H1 (cell line): ENCODE results near the gene PIK3R6. TPM values are rescaled to one million over a fixed set of nuclear protein-coding genes. Genes with fewer than 3 reads are reported as not detected.

ENCODE experiments used
- CTCF ChIA-PET: fragments of 300-600 bp; sonication (Branson Sonifier 250); formaldehyde crosslinking; loops from one replicate; lab custom pipeline; 2021; ENCODE audit not compliant: partially characterized antibody; lab: Charles Lee
- POLR2A ChIA-PET: fragments of 300-600 bp; sonication (Branson Sonifier 250); formaldehyde crosslinking; loops from one replicate; lab custom pipeline; 2021; ENCODE audit warnings: inconsistent platforms; ENCODE audit not compliant: partially characterized antibody; lab: Charles Lee
- DNase-seq, 2 experiments: peaks; one replicate each; pipeline versions ENCODE4 v3.0.0 to v3.0.0-alpha.2; 2010 to 2022; ENCODE audit warnings: low spot score in 2 of 2, low read depth in 1 of 2, mixed read lengths in 1 of 2
- FAIRE-seq: peaks from 2 replicates; lab custom pipeline; 2011; peaks lifted over from hg19 to GRCh38; lab: Jason Lieb, UNC
- H2AFZ ChIP-seq: 2 replicates; pipeline ENCODE4 v1.8.1; 2012; ENCODE audit warnings: low read length, inconsistent platforms
- H2AK5ac ChIP-seq: 2 replicates; pipeline ENCODE4 v1.6.1; 2013; ENCODE audit warnings: low read depth, low read length
- H2BK120ac ChIP-seq: replicated peaks from 2 replicates; pipeline ENCODE3; 2013; ENCODE audit warnings: low read depth, low read length, inconsistent platforms
- H2BK12ac ChIP-seq: 2 replicates; pipeline ENCODE4 v1.6.1; 2013; ENCODE audit warnings: low read depth, low read length
- H2BK15ac ChIP-seq: 2 replicates; pipeline ENCODE4 v1.6.1; 2013; ENCODE audit warnings: low read length
- H2BK20ac ChIP-seq: 2 replicates; pipeline ENCODE4 v1.6.1; 2013; ENCODE audit warnings: low read length
- H2BK5ac ChIP-seq: 2 replicates; pipeline ENCODE4 v1.6.1; 2013; ENCODE audit warnings: low read depth, low read length
- H3K14ac ChIP-seq: 2 replicates; pipeline ENCODE4 v1.6.1; 2013; ENCODE audit warnings: inconsistent platforms; ENCODE audit not compliant: insufficient read length
- H3K18ac ChIP-seq: 2 replicates; pipeline ENCODE4 v1.6.1; 2013; ENCODE audit warnings: low read length; ENCODE audit errors: extremely low read depth
- H3K23ac ChIP-seq: 2 replicates; pipeline ENCODE4 v1.6.1; 2013; ENCODE audit warnings: inconsistent platforms; ENCODE audit not compliant: insufficient read length
- H3K23me2 ChIP-seq: 2 replicates; pipeline ENCODE4 v1.6.1; 2013; ENCODE audit warnings: low read depth, low read length
- H3K27ac ChIP-seq: 2 replicates; pipeline ENCODE4 v1.6.1; 2011; ENCODE audit warnings: low read depth, low read length, inconsistent platforms
- H3K27me3 ChIP-seq, 4 experiments: replicated peaks in 1 of 4; 1 replicate in 1 of 4; 2 replicates in 3 of 4; pipeline versions ENCODE4 v1.6.1 to v1.8.1; 2011 to 2013; ENCODE audit warnings: low read length in 3 of 4, mild to moderate bottlenecking in 3 of 4, inconsistent platforms in 2 of 4, mixed read lengths in 2 of 4, moderate library complexity in 1 of 4; ENCODE audit not compliant: control insufficient read depth in 3 of 4, insufficient read depth in 3 of 4; ENCODE audit errors: extremely low read depth in 1 of 4
- H3K36me3 ChIP-seq, 4 experiments: 2 replicates each; pipeline versions ENCODE4 v1.6.1 to v1.8.1; 2011 to 2013; ENCODE audit warnings: mild to moderate bottlenecking in 4 of 4, low read length in 3 of 4, moderate library complexity in 2 of 4, control low read depth in 1 of 4, inconsistent platforms in 1 of 4; ENCODE audit not compliant: insufficient read depth in 4 of 4, control insufficient read depth in 2 of 4
- H3K4ac ChIP-seq: replicated peaks from 2 replicates; pipeline ENCODE3; 2013; ENCODE audit warnings: low read length, low read depth, mixed read lengths, inconsistent platforms; ENCODE audit not compliant: insufficient read length
- H3K4me1 ChIP-seq, 4 experiments: replicated peaks in 1 of 4; 1 replicate in 1 of 4; 2 replicates in 3 of 4; pipeline versions ENCODE4 v1.6.1 to v1.8.1; 2011 to 2013; ENCODE audit warnings: low read length in 3 of 4, inconsistent platforms in 2 of 4, mixed read lengths in 1 of 4; ENCODE audit not compliant: insufficient read depth in 4 of 4, control insufficient read depth in 3 of 4
- H3K4me2 ChIP-seq, 2 experiments: 2 replicates each; pipeline versions ENCODE4 v1.6.1 to v1.8.1; 2011 to 2013; ENCODE audit warnings: low read depth in 2 of 2, low read length in 2 of 2, control low read depth in 1 of 2, inconsistent platforms in 1 of 2, mild to moderate bottlenecking in 1 of 2; ENCODE audit not compliant: insufficient read depth in 1 of 2
- H3K4me3 ChIP-seq, 4 experiments: fragments of 200-600, 300-600 bp in 1 of 4; sonication (generic), shearing (Covaris generic), sonication (Bioruptor Twin) in 1 of 4; 2 replicates each; pipeline versions ENCODE4 v1.5.1 to v1.8.1; 2011 to 2016; ENCODE audit warnings: low read length in 4 of 4, low read depth in 3 of 4, control low read depth in 2 of 4, inconsistent platforms in 2 of 4, mild to moderate bottlenecking in 2 of 4, mixed read lengths in 1 of 4, moderate library complexity in 1 of 4; ENCODE audit not compliant: insufficient read depth in 2 of 4; ENCODE audit errors: extremely low read depth in 1 of 4
- H3K56ac ChIP-seq: replicated peaks from 2 replicates; pipeline ENCODE3; 2013; ENCODE audit warnings: low read depth, mild to moderate bottlenecking, mixed read lengths, low read length, inconsistent platforms; ENCODE audit not compliant: insufficient read length
- H3K79me1 ChIP-seq: 2 replicates; pipeline ENCODE4 v1.6.1; 2013; ENCODE audit warnings: low read depth, low read length, control low read depth
- H3K79me2 ChIP-seq, 2 experiments: 2 replicates each; pipeline versions ENCODE4 v1.6.1 to v1.8.1; 2012 to 2013; ENCODE audit warnings: low read length in 2 of 2, mild to moderate bottlenecking in 2 of 2, inconsistent platforms in 1 of 2; ENCODE audit not compliant: insufficient read depth in 2 of 2, control insufficient read depth in 1 of 2
- H3K9ac ChIP-seq, 4 experiments: replicated peaks in 1 of 4; 1 replicate in 1 of 4; 2 replicates in 3 of 4; pipeline versions ENCODE4 v1.6.1 to v1.8.1; 2011 to 2013; ENCODE audit warnings: low read depth in 3 of 4, low read length in 3 of 4, control low read depth in 2 of 4, mild to moderate bottlenecking in 2 of 4, moderate library complexity in 2 of 4, inconsistent platforms in 1 of 4; ENCODE audit errors: extremely low read depth in 1 of 4
- H3K9me3 ChIP-seq, 2 experiments: 2 replicates each; pipeline versions ENCODE4 v1.6.1 to v1.8.1; 2012 to 2013; ENCODE audit warnings: mild to moderate bottlenecking in 2 of 2, moderate library complexity in 2 of 2, control low read depth in 1 of 2, inconsistent platforms in 1 of 2, low read depth in 1 of 2, low read length in 1 of 2, mixed read lengths in 1 of 2; ENCODE audit not compliant: insufficient read depth in 2 of 2
- H4K20me1 ChIP-seq, 2 experiments: replicated peaks in 1 of 2; 2 replicates each; pipeline versions ENCODE3 to v1.8.1; 2011 to 2013; ENCODE audit warnings: inconsistent platforms in 2 of 2, low read length in 2 of 2, mild to moderate bottlenecking in 1 of 2; ENCODE audit not compliant: insufficient read depth in 2 of 2, control insufficient read depth in 1 of 2
- H4K5ac ChIP-seq: 2 replicates; pipeline ENCODE4 v1.6.1; 2013; ENCODE audit warnings: low read length, low read depth, mixed read lengths, inconsistent platforms; ENCODE audit not compliant: insufficient read length
- H4K8ac ChIP-seq: 2 replicates; pipeline ENCODE4 v1.8.0; 2013; ENCODE audit warnings: mild to moderate bottlenecking, moderate library complexity, low read length, inconsistent platforms; ENCODE audit not compliant: insufficient read depth; ENCODE audit errors: extremely low read depth
- H4K91ac ChIP-seq: replicated peaks from 2 replicates; pipeline ENCODE3; 2013; ENCODE audit warnings: low read length, mixed read lengths, inconsistent platforms; ENCODE audit not compliant: insufficient read length
- CREB1 ChIP-seq: IDR thresholded peaks from 2 replicates; pipeline ENCODE4 v1.6.1; 2012; ENCODE audit warnings: inconsistent platforms
- EZH2 ChIP-seq: fragments of 200-600 bp; sonication (generic); IDR thresholded peaks from 2 replicates; pipeline ENCODE4 v1.7.1; 2012; ENCODE audit warnings: low read depth, mild to moderate bottlenecking, moderate library complexity, low read length, inconsistent platforms; ENCODE audit not compliant: severe bottlenecking
- JUN ChIP-seq: IDR thresholded peaks from 2 replicates; pipeline ENCODE4 v1.6.1; 2011; ENCODE audit warnings: low read depth, mild to moderate bottlenecking, improper control_type of control experiment, low read length
- SRF ChIP-seq: IDR thresholded peaks from 2 replicates; pipeline ENCODE4 v1.6.1; 2011; ENCODE audit warnings: mild to moderate bottlenecking, low read depth, low read length, moderate library complexity
- TCF12 ChIP-seq: IDR thresholded peaks from 2 replicates; pipeline ENCODE4 v1.6.1; 2011; ENCODE audit warnings: low read depth, mild to moderate bottlenecking, low read length
- WGBS, 2 experiments: shearing (Covaris generic) in 1 of 2; methylation state at CpG; one replicate each; pipeline versions ENCODE4 v1.1.6 to v1.1.7; 2013 to 2015; ENCODE audit warnings: low lambda C conversion rate in 2 of 2, mixed read lengths in 2 of 2, inconsistent platforms in 1 of 2, low coverage in 1 of 2, missing lambda C conversion rate in 1 of 2; ENCODE audit not compliant: insufficient replicate concordance in 2 of 2, insufficient coverage in 1 of 2, insufficient read length in 1 of 2; ENCODE audit errors: extremely low coverage in 1 of 2, missing lambda C conversion rate in 1 of 2; 5-methylcytosine and 5-hydroxymethylcytosine counted together
- polyA plus RNA-seq, 7 experiments: library from polyadenylated mRNA; depleted of rRNA in 3 of 7; stranded (reverse) in 5 of 7; unstranded in 2 of 7; fragments of >200 nt in 5 of 7; fragments of 200-250 nt in 2 of 7; gene quantifications; 1 replicate in 5 of 7; 2 replicates in 1 of 7; 4 replicates in 1 of 7; pipeline versions ENCODE4 v1.2.1 to v1.2.3, GENCODE V29; 2011 to 2013; ENCODE audit warnings: missing spikeins in 2 of 7, mixed read lengths in 2 of 7
- total RNA-seq: library from RNA; stranded (reverse); fragmentation: NEBNext Ultra II Directional; extraction: Animal tissue kit (Norgen Biotek cat#: 25700); gene quantifications from 2 replicates; pipeline ENCODE4 v1.2.1, GENCODE V29; 2021

Gene PIK3R6
- total and polyA plus RNA-seq, 2 of the 8 experiments (the other 6 are each of a cell fraction or from before 2014, with no cell fraction given): 0.24 to 1.2 TPM

GRCh38 chr17:8821446-8822105 is 45.9 kb downstream of the PIK3R6 start:
- H3K23me2 ChIP-seq: no peaks in the 10 kb centered on the region; the same call in 1 of the 2 replicates
- H2AK5ac ChIP-seq: no peak overlapping the region
- H3K18ac ChIP-seq: no peak overlapping the region
- no peak for TF ChIP-seq CREB1
- no peak for TF ChIP-seq JUN
- no peak for TF ChIP-seq TCF12
- no peak for TF ChIP-seq EZH2
- TF ChIP-seq SRF: no peak
- H3K4ac ChIP-seq: no peak overlapping the region
- ChIA-PET CTCF (interaction anchor here (0.8 to 2.9 kb wide), 6 partner anchors 11 to 164 kb away, joined by 3 to 9 read pairs (median 4); partner anchors contain the start of gene PIK3R5), POLR2A (no interaction called here)
- no peak overlapping the region for H2BK5ac ChIP-seq
- H3K56ac ChIP-seq: no peak overlapping the region
- H3K4me2 ChIP-seq: no peak overlapping the region
- no peak overlapping the region for H3K27ac ChIP-seq
- no peak overlapping the region for H2BK15ac ChIP-seq
- no peaks in the 10 kb centered on the region for H3K36me3 ChIP-seq
- no peak overlapping the region for H2BK20ac ChIP-seq
- FAIRE-seq (no peak), DNase-seq (peak in 1 of 2 experiments; percentile 22)
- no peak overlapping the region for H2BK12ac ChIP-seq
- no peaks in the 10 kb centered on the region for H3K79me2 ChIP-seq
- H2BK120ac ChIP-seq: no peak overlapping the region
- no peak overlapping the region for H3K9ac ChIP-seq
- WGBS, 2 experiments: 95% methylated on average over 10 of the region's 10 CpGs; no CpG with 5 or more reads in 1 of the 2 experiments
- no peaks in the 10 kb centered on the region for H3K79me1 ChIP-seq
- 0 out of 4 replicates have a peak, but pooled peaks cover 0 to 4% of the 10 kb centered on the region in 2 experiments for H3K9me3 ChIP-seq
- H3K23ac ChIP-seq: no peak overlapping the region
- no peaks in the 10 kb centered on the region for H3K27me3 ChIP-seq
- no peak overlapping the region for H4K91ac ChIP-seq
- no peaks in the 10 kb centered on the region for H4K20me1 ChIP-seq
- H3K4me3 ChIP-seq: no peak overlapping the region
- H4K5ac ChIP-seq: no peak overlapping the region
- no peak overlapping the region for H3K14ac ChIP-seq
- no peak overlapping the region for H4K8ac ChIP-seq
- H2AFZ ChIP-seq: no peak overlapping the region
- no peaks in the 10 kb centered on the region; a peak in 1 of 7 replicates for H3K4me1 ChIP-seq
